K562 (cell line): ENCODE data around the gene DPPA2. TPM values are rescaled to one million over a fixed set of nuclear protein-coding genes. Genes with fewer than 3 reads are reported as not detected.

Experiments
- ATAC-seq: fragments of 200-7000 bp; cut with Tn5 transposase; 3 replicates; pipeline ENCODE4 v1.9.1; 2020; ENCODE audit warnings: moderate library complexity
- BruUV-seq: library from RNA; stranded (reverse); fragments of 400-500 nt; replicated peaks from 2 replicates; lab custom pipeline; 2021; lab: Mats Ljungman, UMichigan
- CTCF ChIA-PET: fragments of 300-600 bp; formaldehyde crosslinking; extraction: SDS; loops from one replicate; lab custom pipeline; 2021; ENCODE audit warnings: low intra/inter-chr PET ratio; lab: Yijun Ruan, JAX
- POLR2A ChIA-PET: fragments of 300-600, 350-650 bp; sonication (Branson Sonifier 250); formaldehyde crosslinking; extraction: SDS; loops from one replicate; lab custom pipeline; 2021; ENCODE audit warnings: antibody characterized with exemption, inconsistent platforms; lab: Yijun Ruan, JAX
- DNase-seq, 4 experiments: peaks; one replicate each; pipeline versions ENCODE4 v3.0.0 to v3.0.0-alpha.2; 2011 to 2018; ENCODE audit warnings: low spot score in 3 of 4, mixed read lengths in 3 of 4; ENCODE audit errors: extremely low read depth in 1 of 4
- FAIRE-seq: peaks from 2 replicates; lab custom pipeline; 2011; peaks lifted over from hg19 to GRCh38; lab: Jason Lieb, UNC
- H2AFZ ChIP-seq: 2 replicates; pipeline ENCODE4 v1.6.0; 2011; ENCODE audit warnings: low read depth, low read length, control low read depth, inconsistent platforms
- H3K27ac ChIP-seq: fragments of 200-600 bp; 3 replicates; pipeline ENCODE4 v1.8.0; 2011; ENCODE audit warnings: low read depth, mild to moderate bottlenecking, control low read depth, inconsistent platforms, low read length, moderate library complexity, mixed read lengths; ENCODE audit errors: extremely low read depth
- H3K27me3 ChIP-seq, 2 experiments: fragments of 300-600 bp in 1 of 2; 2 replicates in 1 of 2; 3 replicates in 1 of 2; pipeline versions ENCODE4 v1.6.0 to v1.8.0; 2011; ENCODE audit warnings: inconsistent platforms in 2 of 2, low read length in 2 of 2, mild to moderate bottlenecking in 1 of 2, mixed read lengths in 1 of 2, moderate library complexity in 1 of 2; ENCODE audit not compliant: control insufficient read depth in 2 of 2, insufficient read depth in 2 of 2
- H3K36me3 ChIP-seq: fragments of 300-600 bp; 3 replicates; pipeline ENCODE4 v1.8.0; 2011; ENCODE audit warnings: mild to moderate bottlenecking, low read length, inconsistent platforms; ENCODE audit not compliant: control insufficient read depth, insufficient read depth
- H3K4me1 ChIP-seq, 2 experiments: fragments of 200-600 bp in 1 of 2; replicated peaks in 1 of 2; 2 replicates in 1 of 2; 3 replicates in 1 of 2; pipeline versions ENCODE4 v1.5.1 to v1.8.0; 2011; ENCODE audit warnings: inconsistent platforms in 2 of 2, low read length in 2 of 2, mild to moderate bottlenecking in 1 of 2, mixed read lengths in 1 of 2, moderate library complexity in 1 of 2; ENCODE audit not compliant: control insufficient read depth in 2 of 2, insufficient read depth in 2 of 2
- H3K4me2 ChIP-seq: 2 replicates; pipeline ENCODE4 v1.6.1; 2011; ENCODE audit warnings: low read length, control low read depth, inconsistent platforms, mixed read lengths; ENCODE audit not compliant: insufficient read depth
- H3K4me3 ChIP-seq: fragments of 200-600 bp; sonication (generic), shearing (Covaris generic); 2 replicates; pipeline ENCODE4 v1.5.1; 2016; ENCODE audit warnings: control low read depth, inconsistent platforms
- H3K79me2 ChIP-seq: fragments of 200-600 bp; 3 replicates; pipeline ENCODE4 v1.8.0; 2011; ENCODE audit warnings: low read length, inconsistent platforms; ENCODE audit not compliant: control insufficient read depth, insufficient read depth
- H3K9ac ChIP-seq, 2 experiments: 2 replicates each; pipeline versions ENCODE4 v1.6.0 to v1.6.1; 2011; ENCODE audit warnings: low read depth in 2 of 2, low read length in 2 of 2, control low read depth in 1 of 2, inconsistent platforms in 1 of 2, mild to moderate bottlenecking in 1 of 2, mixed read lengths in 1 of 2; ENCODE audit not compliant: insufficient read depth in 1 of 2
- H3K9me1 ChIP-seq: one replicate; pipeline ENCODE4 v1.6.0; 2011; ENCODE audit warnings: inconsistent platforms, mild to moderate bottlenecking, low read length, moderate library complexity; ENCODE audit not compliant: control insufficient read depth, insufficient read depth
- H3K9me3 ChIP-seq: replicated peaks from 2 replicates; pipeline ENCODE4 v1.5.1; 2011; ENCODE audit warnings: low read depth, low read length, inconsistent platforms; ENCODE audit not compliant: control insufficient read depth, insufficient read depth
- H4K20me1 ChIP-seq: replicated peaks from 2 replicates; pipeline ENCODE4 v1.6.1; 2011; ENCODE audit warnings: low read length, inconsistent platforms, mixed read lengths; ENCODE audit not compliant: control insufficient read depth, insufficient read depth
- NFE2 ChIP-seq: IDR thresholded peaks from 2 replicates; pipeline ENCODE4 v1.6.1; 2014; ENCODE audit warnings: antibody characterized with exemption, low read depth
- NUFIP1 ChIP-seq: fragments of 450-650 bp; IDR thresholded peaks from 2 replicates; pipeline ENCODE4 v1.6.1; 2018; ENCODE audit not compliant: partially characterized antibody
- RBM25 ChIP-seq: fragments of 200-400 bp; formaldehyde crosslinking; IDR thresholded peaks from 2 replicates; pipeline ENCODE4 v1.6.1; 2018; ENCODE audit warnings: low read length, low read depth, moderate library complexity; ENCODE audit not compliant: severe bottlenecking
- RBM34 ChIP-seq: fragments of 200-400 bp; formaldehyde crosslinking; IDR thresholded peaks from 2 replicates; pipeline ENCODE4 v1.6.1; 2018; ENCODE audit warnings: low read length, borderline replicate concordance; ENCODE audit not compliant: insufficient read depth
- SFPQ ChIP-seq: fragments of 200-400 bp; formaldehyde crosslinking; IDR thresholded peaks from 2 replicates; pipeline ENCODE4 v1.6.1; 2017; ENCODE audit warnings: mild to moderate bottlenecking, low read depth, low read length, moderate library complexity
- SIN3B ChIP-seq: fragments of 450-650 bp; IDR thresholded peaks from 2 replicates; pipeline ENCODE4 v1.6.1; 2017; ENCODE audit warnings: low read depth, mild to moderate bottlenecking, moderate library complexity
- SREBF2 ChIP-seq: sonication (generic); formaldehyde crosslinking; IDR thresholded peaks from 2 replicates; pipeline ENCODE4 v1.4.0; 2020; ENCODE audit warnings: mild to moderate bottlenecking, missing genetic modification reagents
- U2AF2 ChIP-seq: fragments of 200-400 bp; formaldehyde crosslinking; optimal IDR thresholded peaks from 2 replicates; pipeline ENCODE3; 2017; ENCODE audit warnings: low read depth, mild to moderate bottlenecking, low read length
- ZFP91 ChIP-seq: sonication (generic); formaldehyde crosslinking; IDR thresholded peaks from 2 replicates; pipeline ENCODE4 v1.8.0; 2022; ENCODE audit warnings: mild to moderate bottlenecking, missing genetic modification reagents
- WGBS: fragments of 100-300 bp; shearing (Covaris generic); methylation state at CpG from one replicate; pipeline ENCODE4 v1.1.6; 2016; ENCODE audit warnings: low coverage, mixed read lengths; ENCODE audit not compliant: insufficient coverage; ENCODE audit errors: missing lambda C conversion rate; 5-methylcytosine and 5-hydroxymethylcytosine counted together
- in situ Hi-C: fragments of 300-500 bp; cut with MboI; formaldehyde crosslinking; loops from 4 replicates; pipeline ENCODE4 v1.15.0; 2018; ENCODE audit warnings: inconsistent platforms, mixed read lengths
- intact Hi-C: fragments of 100-400 bp; cut with micrococcal nuclease; formaldehyde crosslinking; loops from 2 replicates; pipeline ENCODE4 v1.14.2; 2022
- polyA plus RNA-seq, 8 experiments: library from polyadenylated mRNA; depleted of rRNA in 4 of 8; stranded (reverse) in 5 of 8; unstranded in 3 of 8; fragments of >200 nt; fragmentation: Nextera tagmentation in 2 of 8; fragmentation: Illumina TruSeq in 1 of 8; extraction: Ambion mirVana in 2 of 8; extraction: Trizol in 1 of 8; gene quantifications; 2 replicates each; pipeline versions ENCODE4 v1.2.1 to v1.2.3, GENCODE V29; 2011 to 2014; ENCODE audit warnings: inconsistent platforms in 1 of 8, missing spikeins in 1 of 8
- total RNA-seq, 7 experiments: library from RNA; depleted of rRNA in 6 of 7; stranded (reverse); fragments of >200 nt in 6 of 7; fragmentation: Illumina TruSeq in 2 of 7; extraction: Trizol in 2 of 7; gene quantifications; 2 replicates each; pipeline versions ENCODE4 v1.2.1 to v1.2.3, GENCODE V29; 2011 to 2021; ENCODE audit warnings: low replicate concordance in 1 of 7

The DPPA2 gene
- total and polyA plus RNA-seq, 9 of the 15 experiments (the other 6 are each of a cell fraction or from before 2014, with no cell fraction given): 0.04 TPM; not detected in 8

- Histone ChIP-seq H3K27me3 (no peaks in the 10 kb centered on the region), H3K27ac (no peak overlapping the region), H3K4me3 (no peak overlapping the region), H3K79me2 (no peaks in the 10 kb centered on the region), H4K20me1 (no peaks in the 10 kb centered on the region), H3K36me3 (no peaks in the 10 kb centered on the region), H3K4me2 (no peak overlapping the region), H2AFZ (no peak overlapping the region), H3K9me1 (no peaks in the 10 kb centered on the region), H3K9me3 (no peaks in the 10 kb centered on the region), H3K4me1 (no peaks in the 10 kb centered on the region), H3K9ac (no peak overlapping the region)
- ChIA-PET CTCF (no interaction called here), POLR2A (no interaction called here)
- BruUV-seq: no TSS peak
- TF ChIP-seq ZFP91 (CRISPR knock-in tag): no peak
- TF ChIP-seq SFPQ: no peak
- no peak for TF ChIP-seq RBM25
- no peak for TF ChIP-seq NUFIP1
- TF ChIP-seq U2AF2: no peak
- TF ChIP-seq RBM34: no peak
- no peak for TF ChIP-seq SIN3B
- TF ChIP-seq NFE2: no peak
- no peak for TF ChIP-seq SREBF2 (CRISPR knock-in tag)
- WGBS: 2% methylated on average over 6 of the region's 6 CpGs
- ATAC-seq (no peak), FAIRE-seq (no peak), DNase-seq (no peak)
- intact Hi-C loops (no loop called here), in situ Hi-C loops (no loop called here)
Observed at GRCh38 chr3:109269577-109270275, 46.6 kb downstream of the DPPA2 start.
